BE2C (cell line): ENCODE data around the gene C3orf18.
A peak's percentile ranks its signal among the peaks of the same experiment; 100 is the strongest.

Experiments
- DNase-seq: peaks from one replicate; pipeline ENCODE4 v3.0.0-alpha.2; 2020
- H3K27me3 ChIP-seq: fragments of 250-450 bp; sonication (Bioruptor Pico); 2 replicates; pipeline ENCODE4 v1.5.1; 2020; ENCODE audit warnings: mild to moderate bottlenecking
- H3K36me3 ChIP-seq: fragments of 250-450 bp; sonication (Bioruptor Pico); 2 replicates; pipeline ENCODE4 v1.5.1; 2020; ENCODE audit warnings: mild to moderate bottlenecking
- H3K4me1 ChIP-seq: fragments of 250-450 bp; sonication (Bioruptor Pico); 2 replicates; pipeline ENCODE4 v1.5.1; 2020
- H3K4me3 ChIP-seq: 2 replicates; pipeline ENCODE4 v1.5.1; 2011; ENCODE audit warnings: low read depth, low read length
- H3K9me3 ChIP-seq: fragments of 250-450 bp; sonication (Bioruptor Pico); 2 replicates; pipeline ENCODE4 v1.5.1; 2020
- CTCF ChIP-seq: IDR thresholded peaks from 2 replicates; pipeline ENCODE4 v1.5.1; 2012; ENCODE audit warnings: mild to moderate bottlenecking, low read depth, low read length

C3orf18 gene

GRCh38 chr3:50552598-50552997 lies 14.9 kb downstream of the C3orf18 start:
- no peak overlapping the region for H3K4me3 ChIP-seq
- no peaks in the 10 kb centered on the region for H3K27me3 ChIP-seq
- no peak for TF ChIP-seq CTCF
- no peak for DNase-seq
- H3K9me3 ChIP-seq = no peaks in the 10 kb centered on the region
- H3K4me1 ChIP-seq = peaks cover 4% of the 10 kb centered on the region
- H3K36me3 ChIP-seq = no peaks in the 10 kb centered on the region

GRCh38 chr3:50551681-50552435 lies 15.7 kb downstream of the C3orf18 start:
- no peaks in the 10 kb centered on the region for H3K27me3 ChIP-seq
- DNase-seq = no peak
- no peaks in the 10 kb centered on the region for H3K9me3 ChIP-seq
- peaks cover 4% of the 10 kb centered on the region for H3K4me1 ChIP-seq
- H3K36me3 ChIP-seq = no peaks in the 10 kb centered on the region
- no peak overlapping the region for H3K4me3 ChIP-seq
- TF ChIP-seq CTCF = no peak

- Histone ChIP-seq H3K9me3 (no peaks in the 10 kb centered on the region), H3K36me3 (no peaks in the 10 kb centered on the region), H3K4me1 (peaks cover 4% of the 10 kb centered on the region), H3K27me3 (no peaks in the 10 kb centered on the region), H3K4me3 (no peak overlapping the region)
- TF ChIP-seq CTCF = no peak
- no peak for DNase-seq
These were observed 16.4 kb downstream of the C3orf18 start for GRCh38 chr3:50551054-50551659.

GRCh38 chr3:50550079-50550736 lies 17.3 kb downstream of the C3orf18 start:
- DNase-seq = peak; percentile 71
- Histone ChIP-seq H3K4me3 (no peak overlapping the region), H3K36me3 (no peaks in the 10 kb centered on the region), H3K4me1 (peaks cover 4% of the 10 kb centered on the region), H3K9me3 (no peaks in the 10 kb centered on the region), H3K27me3 (no peaks in the 10 kb centered on the region)
- peak; percentile 64 for TF ChIP-seq CTCF

- Histone ChIP-seq H3K9me3 (no peaks in the 10 kb centered on the region), H3K36me3 (no peaks in the 10 kb centered on the region), H3K27me3 (no peaks in the 10 kb centered on the region), H3K4me1 (peaks cover 4% of the 10 kb centered on the region), H3K4me3 (no peak overlapping the region)
- DNase-seq = no peak
- no peak for TF ChIP-seq CTCF
These were observed 18.3 kb downstream of the C3orf18 start for GRCh38 chr3:50549226-50549625.

GRCh38 chr3:50545781-50546180 lies 21.8 kb downstream of the C3orf18 start:
- no peaks in the 10 kb centered on the region for H3K27me3 ChIP-seq
- H3K9me3 ChIP-seq = no peaks in the 10 kb centered on the region
- DNase-seq = no peak
- TF ChIP-seq CTCF = no peak
- H3K4me3 ChIP-seq = no peak overlapping the region
- H3K36me3 ChIP-seq = no peaks in the 10 kb centered on the region
- H3K4me1 ChIP-seq = peaks cover 13% of the 10 kb centered on the region
